ENCODE results near the gene GPX6. TPM values are rescaled to one million over a fixed set of nuclear protein-coding genes. Genes with fewer than 3 reads are reported as not detected.
A peak's percentile ranks its signal among the peaks of the same experiment; 100 is the strongest.

Gene GPX6
- polyA plus RNA-seq, 3 donors, result not detected

DNA sequence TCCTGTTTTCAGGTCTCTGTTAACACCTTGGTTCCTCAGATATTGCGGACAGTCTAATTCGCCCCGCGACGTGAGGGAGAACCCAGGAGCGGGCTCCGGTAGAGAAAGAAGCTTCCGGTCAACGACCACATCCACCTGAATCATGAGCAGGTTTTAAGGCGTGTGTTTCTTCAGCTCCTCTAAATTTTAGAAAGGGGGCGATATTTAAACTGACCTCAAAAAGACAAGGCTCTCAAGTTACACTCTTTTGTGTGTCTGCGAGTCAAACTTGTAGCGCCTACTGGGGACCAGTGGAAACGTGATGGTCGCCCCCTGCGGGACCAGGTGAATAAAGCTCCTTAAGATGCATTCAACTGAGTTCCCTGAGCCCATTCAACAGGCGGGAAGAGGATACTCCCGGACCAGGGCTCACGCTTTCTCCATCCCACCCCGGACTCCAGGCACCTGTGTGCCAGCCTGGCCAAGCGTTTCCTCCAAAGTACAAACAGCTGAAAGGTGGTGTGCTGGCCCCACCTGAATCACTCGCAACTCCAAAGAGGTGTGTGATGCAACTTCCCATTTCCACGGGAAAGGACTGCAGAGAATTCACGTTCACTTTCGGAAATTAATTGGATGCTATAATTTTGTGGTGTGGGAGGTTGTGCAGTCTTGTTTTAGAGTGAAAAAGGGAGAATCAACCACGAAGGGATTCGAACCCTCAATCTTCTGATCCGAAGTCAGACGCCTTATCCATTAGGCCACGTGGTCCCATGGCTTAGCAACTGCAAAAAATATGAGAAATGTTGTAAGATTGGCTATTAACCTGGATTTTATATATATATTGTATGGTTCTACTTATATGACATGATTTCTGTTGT is 27.1 kb upstream of the GPX6 start:
- no peak for DNase-seq
- Histone ChIP-seq H4K20me1 (ENCODE audit: insufficient read depth, low read length) (no peaks in the 10 kb centered on the region), H3K27me3 (ENCODE audit: control insufficient read depth in 2 of 2, insufficient read depth in 2 of 2, low read length in 2 of 2) (peaks cover 21 to 59% of the 10 kb centered on the region in 2 donors), H3K36me3 (replicated peaks in 1 of 2; ENCODE audit: control insufficient read depth in 1 of 2, insufficient read depth in 2 of 2, low read length in 2 of 2) (no peaks in the 10 kb centered on the region), H3K4me2 (replicated peaks; ENCODE audit: extremely low read depth, low read length, poor library complexity, severe bottlenecking) (peak overlapping the region; percentile 50), H3K4me1 (ENCODE audit: control insufficient read depth in 1 of 2, insufficient read depth in 2 of 2, low read length in 2 of 2) (peaks cover 0 to 17% of the 10 kb centered on the region in 2 donors), H3K9me3 (replicated peaks in 1 of 2; ENCODE audit: control insufficient read depth in 1 of 2, insufficient read depth in 1 of 2, low read length in 2 of 2) (peaks cover 4 to 11% of the 10 kb centered on the region in 2 donors), H3K27ac (ENCODE audit: low read depth in 1 of 2, low read length in 2 of 2) (no peak overlapping the region), H3K79me2 (ENCODE audit: insufficient read depth, low read length) (no peaks in the 10 kb centered on the region), H3K4me3 (replicated peaks in 1 of 3; ENCODE audit: low read depth in 2 of 3, low read length in 3 of 3) (peak overlapping the region in 1 of 3 experiments; percentile 48), H2AFZ (ENCODE audit: insufficient read depth, low read depth, low read length, poor library complexity, severe bottlenecking) (no peak overlapping the region), H3K9ac (ENCODE audit: insufficient read depth, low read length, poor library complexity, severe bottlenecking) (no peak overlapping the region)
- Mint-ChIP-seq H3K4me1 (peaks cover 11% of the 10 kb centered on the region), H3K36me3 (no peaks in the 10 kb centered on the region), H3K4me3 (peak overlapping the region; percentile 16 to 68), H3K27ac (no peak overlapping the region), H3K27me3 (ENCODE audit: low read depth in 3 of 3) (peaks cover 43 to 57% (median 44%) of the 10 kb centered on the region in 3 donors), H3K9me3 (peaks cover 0 to 32% (median 19%) of the 10 kb centered on the region in 7 donors)
- 0% methylated on average over 19 of the region's 30 CpGs for WGBS (ENCODE audit: insufficient coverage)
- TF ChIP-seq, protein P1, sequence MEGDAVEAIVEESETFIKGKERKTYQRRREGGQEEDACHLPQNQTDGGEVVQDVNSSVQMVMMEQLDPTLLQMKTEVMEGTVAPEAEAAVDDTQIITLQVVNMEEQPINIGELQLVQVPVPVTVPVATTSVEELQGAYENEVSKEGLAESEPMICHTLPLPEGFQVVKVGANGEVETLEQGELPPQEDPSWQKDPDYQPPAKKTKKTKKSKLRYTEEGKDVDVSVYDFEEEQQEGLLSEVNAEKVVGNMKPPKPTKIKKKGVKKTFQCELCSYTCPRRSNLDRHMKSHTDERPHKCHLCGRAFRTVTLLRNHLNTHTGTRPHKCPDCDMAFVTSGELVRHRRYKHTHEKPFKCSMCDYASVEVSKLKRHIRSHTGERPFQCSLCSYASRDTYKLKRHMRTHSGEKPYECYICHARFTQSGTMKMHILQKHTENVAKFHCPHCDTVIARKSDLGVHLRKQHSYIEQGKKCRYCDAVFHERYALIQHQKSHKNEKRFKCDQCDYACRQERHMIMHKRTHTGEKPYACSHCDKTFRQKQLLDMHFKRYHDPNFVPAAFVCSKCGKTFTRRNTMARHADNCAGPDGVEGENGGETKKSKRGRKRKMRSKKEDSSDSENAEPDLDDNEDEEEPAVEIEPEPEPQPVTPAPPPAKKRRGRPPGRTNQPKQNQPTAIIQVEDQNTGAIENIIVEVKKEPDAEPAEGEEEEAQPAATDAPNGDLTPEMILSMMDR (IDR thresholded peaks at IDR 0.05), result no peak
- intact Hi-C loops (cut with micrococcal nuclease), result no loop called here

DNA sequence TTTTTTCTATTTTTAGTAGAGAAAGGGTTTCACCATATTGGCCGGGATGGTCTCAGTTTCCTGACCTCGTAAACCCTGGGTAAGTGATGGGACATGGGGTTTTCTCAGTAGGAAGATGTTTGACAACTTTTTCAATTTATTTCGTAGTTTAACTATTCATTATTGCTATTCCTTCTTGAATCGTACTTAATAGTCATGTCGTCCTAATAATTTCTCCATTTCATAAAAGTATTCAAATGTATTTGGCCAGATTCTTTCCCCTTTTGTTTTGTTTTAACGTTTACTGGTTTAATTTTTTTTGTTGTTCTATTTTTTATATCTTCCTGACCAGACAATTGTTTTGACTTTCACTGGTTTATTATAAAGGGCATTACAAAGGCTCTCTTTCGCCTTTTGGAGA is 26.4 kb upstream of the GPX6 start:
- no peak overlapping the region for H3K4me2 ChIP-seq (replicated peaks; ENCODE audit: extremely low read depth, low read length, poor library complexity, severe bottlenecking)
- no peak overlapping the region for H3K27ac ChIP-seq (ENCODE audit: low read depth in 1 of 2, low read length in 2 of 2)
- Mint-ChIP-seq H3K4me1 (peaks cover 11% of the 10 kb centered on the region), H3K27me3 (ENCODE audit: low read depth in 3 of 3) (peaks cover 49 to 64% (median 50%) of the 10 kb centered on the region in 3 donors), H3K4me3 (peak overlapping the region in 1 of 2 donors; percentile 23), H3K27ac (no peak overlapping the region), H3K36me3 (no peaks in the 10 kb centered on the region), H3K9me3 (peaks cover 0 to 31% (median 19%) of the 10 kb centered on the region in 7 donors)
- TF ChIP-seq, protein P1 (IDR thresholded peaks at IDR 0.05), result no peak
- H3K9ac ChIP-seq (ENCODE audit: insufficient read depth, low read length, poor library complexity, severe bottlenecking), result no peak overlapping the region
- peaks cover 28 to 66% of the 10 kb centered on the region in 2 donors for H3K27me3 ChIP-seq (ENCODE audit: control insufficient read depth in 2 of 2, insufficient read depth in 2 of 2, low read length in 2 of 2)
- H3K4me3 ChIP-seq (replicated peaks in 1 of 3; ENCODE audit: low read depth in 2 of 3, low read length in 3 of 3), result no peak overlapping the region
- peaks cover 4 to 13% of the 10 kb centered on the region in 2 donors for H3K9me3 ChIP-seq (replicated peaks in 1 of 2; ENCODE audit: control insufficient read depth in 1 of 2, insufficient read depth in 1 of 2, low read length in 2 of 2)
- no peaks in the 10 kb centered on the region for H3K36me3 ChIP-seq (replicated peaks in 1 of 2; ENCODE audit: control insufficient read depth in 1 of 2, insufficient read depth in 2 of 2, low read length in 2 of 2)
- no peaks in the 10 kb centered on the region for H4K20me1 ChIP-seq (ENCODE audit: insufficient read depth, low read length)
- H3K79me2 ChIP-seq (ENCODE audit: insufficient read depth, low read length), result no peaks in the 10 kb centered on the region
- H3K4me1 ChIP-seq (ENCODE audit: control insufficient read depth in 1 of 2, insufficient read depth in 2 of 2, low read length in 2 of 2), result peaks cover 0 to 17% of the 10 kb centered on the region in 2 donors
- no peak for DNase-seq
- 43% methylated on average over 2 of the region's 7 CpGs for WGBS (ENCODE audit: insufficient coverage)
- no peak overlapping the region for H2AFZ ChIP-seq (ENCODE audit: insufficient read depth, low read depth, low read length, poor library complexity, severe bottlenecking)
- intact Hi-C loops (cut with micrococcal nuclease), result no loop called here

Measured in CD14-positive monocyte (primary cell).